ENCODE data around the gene ADAT2.

Gene ADAT2

DNA sequence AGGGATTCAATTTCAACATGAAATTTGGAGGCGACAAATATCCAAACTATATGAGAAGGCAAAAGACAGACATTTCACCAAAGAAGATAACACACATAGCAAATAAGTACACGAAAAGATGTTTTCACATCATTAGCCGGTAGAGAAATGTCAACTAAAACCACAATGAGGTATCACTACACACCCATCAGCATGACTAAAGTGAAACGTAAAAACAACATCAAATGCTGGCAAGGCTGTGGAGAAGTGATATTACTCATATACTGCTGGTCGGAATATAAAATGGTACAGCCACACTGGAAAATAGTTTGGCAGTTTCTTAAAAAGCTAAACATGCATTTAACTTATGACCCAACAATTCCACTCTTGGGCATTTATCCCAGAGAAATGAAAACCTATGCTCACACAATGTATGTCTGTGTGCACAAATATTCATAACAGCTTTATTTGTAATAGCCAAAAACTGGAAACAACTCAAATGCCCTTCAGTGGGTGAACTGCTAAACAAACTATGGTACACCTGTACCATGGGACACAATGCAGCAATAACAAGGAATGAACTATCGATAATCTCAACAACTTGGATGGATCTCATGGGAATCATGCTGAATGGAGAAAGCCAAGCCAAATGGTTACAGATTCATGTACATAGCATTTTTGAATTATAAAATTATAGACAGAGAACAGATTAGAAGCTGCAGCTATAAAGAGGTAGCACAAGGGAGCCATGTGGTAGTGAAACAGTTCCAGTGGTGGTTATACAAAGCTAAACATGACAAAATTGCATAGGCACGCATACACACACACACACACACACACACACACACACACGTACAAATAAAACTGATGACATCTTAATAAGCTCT is 8.6 kb downstream of the ADAT2 start:
- TF ChIP-seq, protein P1, sequence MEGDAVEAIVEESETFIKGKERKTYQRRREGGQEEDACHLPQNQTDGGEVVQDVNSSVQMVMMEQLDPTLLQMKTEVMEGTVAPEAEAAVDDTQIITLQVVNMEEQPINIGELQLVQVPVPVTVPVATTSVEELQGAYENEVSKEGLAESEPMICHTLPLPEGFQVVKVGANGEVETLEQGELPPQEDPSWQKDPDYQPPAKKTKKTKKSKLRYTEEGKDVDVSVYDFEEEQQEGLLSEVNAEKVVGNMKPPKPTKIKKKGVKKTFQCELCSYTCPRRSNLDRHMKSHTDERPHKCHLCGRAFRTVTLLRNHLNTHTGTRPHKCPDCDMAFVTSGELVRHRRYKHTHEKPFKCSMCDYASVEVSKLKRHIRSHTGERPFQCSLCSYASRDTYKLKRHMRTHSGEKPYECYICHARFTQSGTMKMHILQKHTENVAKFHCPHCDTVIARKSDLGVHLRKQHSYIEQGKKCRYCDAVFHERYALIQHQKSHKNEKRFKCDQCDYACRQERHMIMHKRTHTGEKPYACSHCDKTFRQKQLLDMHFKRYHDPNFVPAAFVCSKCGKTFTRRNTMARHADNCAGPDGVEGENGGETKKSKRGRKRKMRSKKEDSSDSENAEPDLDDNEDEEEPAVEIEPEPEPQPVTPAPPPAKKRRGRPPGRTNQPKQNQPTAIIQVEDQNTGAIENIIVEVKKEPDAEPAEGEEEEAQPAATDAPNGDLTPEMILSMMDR (IDR thresholded peaks at IDR 0.05; ENCODE audit: control insufficient read depth, extremely low read depth, insufficient read depth), result no peak
- DNase-seq (ENCODE audit: low read depth), result no peak
- H3K4me3 ChIP-seq (ENCODE audit: low read depth, low read length), result no peak overlapping the region

DNA sequence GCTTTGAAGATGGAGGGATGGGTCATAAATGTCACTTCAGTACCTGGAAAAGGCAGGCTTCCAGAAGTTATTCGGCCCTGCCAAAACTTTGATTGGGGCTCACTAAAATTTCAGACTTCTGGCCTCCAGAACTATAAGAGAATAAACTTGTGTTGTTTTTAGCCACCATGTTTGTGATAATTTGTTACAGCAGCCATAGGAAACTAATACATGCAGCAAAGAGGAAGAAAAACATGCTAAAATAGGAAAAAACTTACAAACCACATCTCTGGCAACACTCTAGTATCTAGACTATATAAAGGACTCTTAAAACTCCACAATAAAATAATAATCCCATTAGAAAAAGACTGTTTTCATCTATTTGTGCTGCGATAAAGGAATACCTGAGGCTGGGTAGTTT is 9.5 kb downstream of the ADAT2 start:
- no peak for DNase-seq (ENCODE audit: low read depth)
- no peak overlapping the region for H3K4me3 ChIP-seq (ENCODE audit: low read depth, low read length)
- TF ChIP-seq, protein P1 (IDR thresholded peaks at IDR 0.05; ENCODE audit: control insufficient read depth, extremely low read depth, insufficient read depth), result no peak

DNA sequence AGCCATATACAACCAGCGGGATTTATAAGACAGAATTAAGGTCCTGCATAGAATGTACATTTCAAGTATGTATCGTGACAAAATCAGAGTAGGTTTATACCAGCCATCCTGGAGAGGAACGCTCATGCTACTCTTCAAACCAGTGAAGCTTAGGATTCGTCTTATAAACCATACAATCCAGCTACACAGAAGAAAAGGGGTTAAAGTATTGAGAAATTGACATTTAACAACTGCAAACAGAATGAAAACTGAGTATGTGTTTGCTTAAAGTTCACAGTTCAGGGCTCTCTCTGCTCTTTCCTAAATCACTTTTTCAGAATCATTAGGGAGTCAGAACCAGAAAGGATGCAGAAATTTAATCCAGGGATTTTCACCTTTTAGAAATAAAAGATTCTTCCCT is 17.9 kb downstream of the ADAT2 start:
- DNase-seq (ENCODE audit: low read depth), result no peak
- TF ChIP-seq, protein P1 (IDR thresholded peaks at IDR 0.05; ENCODE audit: control insufficient read depth, extremely low read depth, insufficient read depth), result no peak
- H3K4me3 ChIP-seq (ENCODE audit: low read depth, low read length), result no peak overlapping the region

DNA sequence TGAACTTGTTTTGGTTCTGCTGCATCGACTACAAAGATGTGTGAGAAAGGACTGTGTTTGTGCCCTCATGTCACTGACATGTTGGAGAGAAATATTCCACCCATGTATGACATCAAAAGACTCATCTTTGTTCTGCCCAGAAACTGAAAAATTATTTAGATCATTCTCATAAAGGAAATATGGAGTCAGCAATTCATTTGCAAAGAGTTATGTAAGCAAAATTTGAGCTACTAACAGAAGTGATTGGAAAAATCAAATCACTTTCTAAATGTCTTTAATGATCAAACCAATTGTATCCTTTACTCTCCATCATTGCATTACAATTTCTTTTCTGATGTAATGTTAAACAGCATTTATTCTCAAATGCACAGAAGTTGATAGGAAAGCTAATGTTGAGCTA is 19.3 kb downstream of the ADAT2 start:
- no peak for DNase-seq (ENCODE audit: low read depth)
- TF ChIP-seq, protein P1 (IDR thresholded peaks at IDR 0.05; ENCODE audit: control insufficient read depth, extremely low read depth, insufficient read depth), result no peak
- H3K4me3 ChIP-seq (ENCODE audit: low read depth, low read length), result no peak overlapping the region

DNA sequence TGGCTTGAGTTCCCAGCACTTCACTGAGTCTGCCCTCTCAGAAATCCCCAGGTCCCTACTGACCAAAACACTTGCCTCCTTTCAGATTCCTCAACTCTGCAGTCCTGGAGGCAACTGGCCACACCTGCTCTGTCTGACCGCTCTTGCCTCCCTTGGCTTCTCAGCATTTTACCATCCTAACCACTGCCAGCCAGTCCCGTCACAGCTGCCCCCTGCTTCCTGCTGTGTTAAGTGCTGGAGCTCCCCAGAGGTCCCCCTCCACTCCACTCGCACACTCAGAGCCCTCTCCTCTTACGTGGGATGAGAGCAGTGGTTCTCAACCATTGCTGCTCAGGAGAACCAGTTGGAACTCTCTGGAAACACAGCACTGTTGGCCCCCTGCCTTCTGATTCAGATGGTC is 20.5 kb downstream of the ADAT2 start:
- H3K4me3 ChIP-seq (ENCODE audit: low read depth, low read length), result no peak overlapping the region
- TF ChIP-seq, protein P1 (IDR thresholded peaks at IDR 0.05; ENCODE audit: control insufficient read depth, extremely low read depth, insufficient read depth), result no peak
- no peak for DNase-seq (ENCODE audit: low read depth)

DNA sequence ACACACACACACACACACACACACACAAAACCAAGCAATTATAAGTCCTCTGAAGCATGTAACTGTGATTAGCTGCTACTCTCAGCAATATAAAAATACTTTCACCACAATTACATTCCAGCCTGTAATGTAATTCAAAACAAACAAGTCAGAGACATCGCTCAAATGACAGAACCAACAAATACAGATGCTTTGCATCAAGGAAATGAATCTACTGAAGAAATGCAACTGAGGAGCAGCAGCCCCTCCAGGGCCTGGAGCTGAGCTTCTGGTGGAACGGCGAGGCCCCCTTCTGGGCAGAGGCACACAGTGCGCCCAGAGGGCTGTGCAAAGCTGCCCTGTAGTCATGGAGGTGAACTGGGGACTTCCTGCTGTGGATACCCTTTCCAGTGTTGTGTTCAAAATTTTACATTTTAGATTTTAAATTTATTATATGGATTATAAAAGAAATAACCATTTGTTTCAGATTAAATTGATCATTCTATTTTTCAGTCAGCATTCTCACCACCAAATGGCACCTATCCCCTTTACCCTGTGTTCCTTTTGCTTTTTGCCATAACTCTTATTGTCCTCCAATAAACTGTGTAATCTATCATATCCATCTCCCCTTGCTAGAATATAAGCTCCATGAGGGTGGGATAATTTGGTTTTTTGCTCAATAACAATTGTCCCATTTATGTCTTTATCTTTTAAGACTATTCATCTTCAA is 23.2 kb downstream of the ADAT2 start:
- DNase-seq (ENCODE audit: low read depth), result no peak
- TF ChIP-seq, protein P1 (IDR thresholded peaks at IDR 0.05; ENCODE audit: control insufficient read depth, extremely low read depth, insufficient read depth), result peak; percentile 93
- H3K4me3 ChIP-seq (ENCODE audit: low read depth, low read length), result no peak overlapping the region

Measured in LNCaP clone FGC (cell line).